Measurements from ENCODE around the gene LMAN2. TPM values are rescaled to one million over a fixed set of nuclear protein-coding genes. Genes with fewer than 3 reads are reported as not detected.

Gene LMAN2
- total and polyA plus RNA-seq, 2 donors = 101 to 209 TPM

DNA sequence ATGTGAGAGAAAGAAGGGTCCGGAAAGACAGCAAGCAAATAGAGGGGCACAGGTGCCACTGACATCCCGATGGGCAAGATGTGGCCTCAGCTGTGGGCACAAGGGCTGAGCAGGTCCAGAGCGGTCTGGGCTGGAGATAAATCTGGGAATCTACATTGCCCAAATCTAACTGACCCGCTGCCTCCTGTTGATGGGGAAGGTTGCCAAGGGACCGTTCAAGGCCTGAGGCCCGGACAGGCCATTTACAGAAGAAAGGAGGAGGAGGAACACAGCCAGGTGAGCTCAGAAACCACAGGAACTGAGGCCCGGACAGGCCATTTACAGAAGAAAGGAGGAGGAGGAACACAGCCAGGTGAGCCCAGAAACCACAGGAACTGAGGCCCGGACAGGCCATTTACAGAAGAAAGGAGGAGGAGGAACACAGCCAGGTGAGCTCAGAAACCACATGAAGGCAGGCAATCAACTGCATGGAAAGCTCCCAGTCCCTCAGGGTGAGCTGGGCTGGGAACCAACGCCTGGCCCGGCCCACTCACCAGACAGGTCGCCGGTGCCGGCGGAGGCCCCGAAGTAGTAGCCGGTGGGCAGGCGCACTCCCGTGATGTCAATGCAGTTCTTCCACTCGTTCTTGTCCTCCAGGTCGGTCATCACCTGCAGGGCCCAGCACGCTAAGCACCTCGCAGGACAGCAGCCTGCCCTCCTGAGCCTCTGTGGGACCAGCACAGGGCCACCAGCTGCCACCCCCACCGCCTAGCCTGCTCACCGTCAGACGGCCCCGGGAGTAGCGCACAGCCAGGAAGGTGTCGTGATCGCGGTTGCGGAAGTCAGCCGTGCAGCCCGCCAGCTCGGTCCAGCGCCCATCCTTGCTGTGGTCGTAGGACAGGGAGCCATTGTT lies 14.6 kb downstream of the LMAN2 start:
- H3K4me3 ChIP-seq (ENCODE audit: low read depth, low read length) = no peak overlapping the region
- peaks cover 13% of the 10 kb centered on the region for H3K36me3 ChIP-seq (ENCODE audit: insufficient read depth)
- H3K27ac ChIP-seq (ENCODE audit: low read depth) = no peak overlapping the region
- no peaks in the 10 kb centered on the region for H3K4me1 ChIP-seq (ENCODE audit: insufficient read depth)
- 94% methylated on average over 36 of the region's 36 CpGs for WGBS
- no peak for DNase-seq (ENCODE audit: extremely low spot score)

DNA sequence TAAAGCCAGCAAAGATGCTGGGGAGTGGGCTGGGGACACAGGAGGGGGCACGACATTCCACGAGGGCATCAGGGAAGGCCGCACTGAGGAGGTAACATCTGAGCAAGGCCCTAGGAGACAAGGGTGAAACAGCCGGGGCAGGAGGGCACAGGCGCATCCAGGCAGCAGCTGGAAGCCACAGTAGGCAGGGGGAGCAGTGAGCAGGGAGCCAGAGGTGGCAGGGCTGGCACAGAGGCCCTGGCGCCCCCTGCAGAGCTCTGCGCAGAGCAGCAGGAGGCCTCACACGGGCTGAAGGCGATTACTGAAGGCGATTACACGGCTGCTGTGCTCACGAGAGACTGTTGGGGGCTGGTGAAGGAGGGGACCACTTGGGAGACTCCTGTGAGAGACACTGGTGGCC lies 15.4 kb downstream of the LMAN2 start:
- peaks cover 13% of the 10 kb centered on the region for H3K36me3 ChIP-seq (ENCODE audit: insufficient read depth)
- DNase-seq (ENCODE audit: extremely low spot score) = no peak

DNA sequence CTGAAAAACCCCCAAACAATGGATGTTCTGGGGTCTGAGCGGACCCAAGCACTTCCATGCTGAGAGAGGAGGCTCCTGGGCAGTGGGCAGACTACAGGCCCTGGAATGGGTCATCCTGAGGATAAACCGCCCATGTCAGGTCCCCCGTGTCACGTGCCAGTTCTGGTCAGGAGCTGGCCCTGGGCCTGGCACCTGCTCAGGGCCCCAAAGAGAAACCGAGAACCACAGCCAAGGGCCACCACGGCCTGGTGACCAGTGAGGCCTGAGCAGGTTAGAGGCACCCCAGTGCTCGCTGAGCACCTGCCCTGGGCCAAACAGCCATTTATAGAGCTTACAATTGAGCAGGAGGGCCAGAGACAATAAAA lies 15.8 kb downstream of the LMAN2 start:
- 92% methylated on average over 7 of the region's 7 CpGs for WGBS
- no peak for DNase-seq (ENCODE audit: extremely low spot score)
- H3K36me3 ChIP-seq (ENCODE audit: insufficient read depth) = peaks cover 13% of the 10 kb centered on the region
- H3K4me3 ChIP-seq (ENCODE audit: low read depth, low read length) = no peak overlapping the region
- no peaks in the 10 kb centered on the region for H3K4me1 ChIP-seq (ENCODE audit: insufficient read depth)
- no peak overlapping the region for H3K27ac ChIP-seq (ENCODE audit: low read depth)

More for the DNA sequence above, 15.4 kb downstream of the LMAN2 start:
- no peak overlapping the region for H3K4me3 ChIP-seq (ENCODE audit: low read depth, low read length)
- H3K27ac ChIP-seq (ENCODE audit: low read depth) = no peak overlapping the region
- H3K4me1 ChIP-seq (ENCODE audit: insufficient read depth) = no peaks in the 10 kb centered on the region
- 73% methylated on average over 12 of the region's 12 CpGs for WGBS

DNA sequence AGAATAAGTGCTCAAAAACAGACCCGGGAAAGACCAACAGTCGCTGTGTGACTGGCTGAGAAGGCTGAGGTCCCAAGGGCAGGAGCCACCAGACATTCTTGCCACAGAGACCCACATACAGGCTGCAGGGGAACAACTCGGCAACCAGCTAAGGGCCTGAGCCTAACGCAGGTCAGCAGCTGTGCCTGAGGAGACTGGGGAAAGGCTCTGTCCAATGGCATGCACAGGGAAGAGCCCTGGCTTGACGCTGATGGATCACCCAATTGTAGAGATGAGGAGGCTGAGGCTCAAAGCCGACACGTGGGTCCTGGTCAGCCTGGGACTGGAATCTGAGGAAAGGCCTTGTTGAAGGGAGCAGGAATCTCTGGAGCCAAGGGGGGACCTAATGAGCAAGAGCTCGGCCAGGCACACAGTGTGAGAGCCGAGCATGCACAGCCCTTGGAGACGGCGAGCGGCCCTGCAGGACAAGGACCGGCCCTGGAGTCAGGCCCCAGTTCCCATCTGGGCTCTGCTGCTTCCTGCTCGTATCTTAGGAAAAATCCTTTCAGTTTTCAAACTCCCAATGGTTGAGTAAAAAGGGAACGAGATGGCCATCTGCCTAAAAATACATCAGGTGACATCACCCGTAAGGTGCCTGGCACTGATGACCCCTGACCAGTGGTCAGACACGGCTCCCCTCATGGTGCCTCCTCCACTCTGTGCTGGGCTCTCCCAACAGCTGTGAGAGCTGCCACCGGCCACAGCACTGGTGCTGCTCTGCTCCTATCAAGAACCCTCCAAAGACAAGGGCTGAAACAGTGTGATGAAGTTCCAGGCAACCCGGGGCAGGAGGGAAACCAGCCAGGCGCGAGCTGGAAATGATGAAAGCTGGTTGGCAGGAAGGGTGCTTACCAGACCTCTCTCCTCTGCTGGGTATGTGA lies 16.4 kb downstream of the LMAN2 start:
- Histone ChIP-seq H3K27ac (ENCODE audit: low read depth) (no peak overlapping the region), H3K4me1 (ENCODE audit: insufficient read depth) (no peaks in the 10 kb centered on the region), H3K4me3 (ENCODE audit: low read depth, low read length) (no peak overlapping the region), H3K36me3 (ENCODE audit: insufficient read depth) (peaks cover 13% of the 10 kb centered on the region)
- DNase-seq (ENCODE audit: extremely low spot score) = no peak
- 89% methylated on average over 21 of the region's 21 CpGs for WGBS

- Histone ChIP-seq H3K36me3 (ENCODE audit: insufficient read depth) (peaks cover 13% of the 10 kb centered on the region), H3K4me3 (ENCODE audit: low read depth, low read length) (no peak overlapping the region), H3K4me1 (ENCODE audit: insufficient read depth) (no peaks in the 10 kb centered on the region), H3K27ac (ENCODE audit: low read depth) (no peak overlapping the region)
- no peak for DNase-seq (ENCODE audit: extremely low spot score)
- 79% methylated on average over 15 of the region's 15 CpGs for WGBS
Observed at GRCh38 chr5:177334155-177334551, 17.3 kb downstream of the LMAN2 start.

DNA sequence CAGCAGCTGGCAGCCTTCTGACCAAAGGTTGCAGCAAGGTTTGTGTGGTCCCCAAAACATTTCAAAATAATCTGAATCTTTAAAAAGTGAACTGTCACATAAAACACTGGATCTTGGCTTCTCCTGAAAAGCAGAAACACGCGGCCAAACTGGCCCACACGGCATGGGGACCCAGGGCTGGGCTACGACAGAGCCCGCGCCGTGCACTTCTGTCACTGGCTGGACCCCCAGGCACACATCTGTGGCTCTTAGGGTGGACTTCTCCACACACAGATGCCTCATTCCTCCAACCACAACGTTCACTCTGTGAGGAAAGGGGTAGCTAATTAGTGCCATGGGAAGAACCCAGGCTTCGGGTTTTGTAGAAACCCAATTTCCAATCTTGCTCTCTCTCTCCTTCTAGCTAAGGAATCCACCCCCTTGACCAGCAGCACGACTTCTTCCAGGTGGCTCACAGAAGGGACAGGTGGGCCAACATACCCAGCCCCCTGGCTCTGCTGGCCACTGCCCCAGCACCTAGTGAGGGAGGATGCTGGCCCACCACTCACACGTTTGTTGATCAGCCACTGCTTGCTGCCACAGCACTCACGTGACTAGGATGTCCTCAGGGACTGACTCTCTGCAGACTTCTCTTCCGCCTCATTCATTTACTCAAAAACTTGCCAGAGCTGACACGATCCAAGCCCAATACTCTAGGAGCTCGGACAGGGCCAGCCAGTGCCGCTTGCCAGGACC lies 17.9 kb downstream of the LMAN2 start:
- no peak for DNase-seq (ENCODE audit: extremely low spot score)
- Histone ChIP-seq H3K4me1 (ENCODE audit: insufficient read depth) (no peaks in the 10 kb centered on the region), H3K27ac (ENCODE audit: low read depth) (no peak overlapping the region), H3K36me3 (ENCODE audit: insufficient read depth) (peaks cover 13% of the 10 kb centered on the region), H3K4me3 (ENCODE audit: low read depth, low read length) (no peak overlapping the region)
- 92% methylated on average over 16 of the region's 16 CpGs for WGBS

DNA sequence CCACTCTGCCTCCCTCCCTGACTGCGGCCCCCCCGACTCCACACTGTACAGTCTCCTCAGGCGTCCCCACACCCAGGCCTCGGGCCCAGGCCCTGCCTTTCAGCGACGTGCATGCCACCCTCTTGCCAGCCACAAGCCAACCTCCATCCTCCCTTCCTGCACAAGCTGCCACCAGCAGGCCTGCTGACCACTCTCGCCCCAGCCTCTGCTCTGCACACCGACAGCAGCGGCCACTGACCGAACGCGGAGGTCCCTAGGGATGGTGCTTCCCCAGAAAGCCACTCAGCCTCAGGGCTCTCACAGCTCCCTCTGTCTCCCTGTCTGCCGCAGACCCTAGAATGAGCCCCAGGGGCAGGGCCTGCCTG lies 18.6 kb downstream of the LMAN2 start:
- 86% methylated on average over 13 of the region's 13 CpGs for WGBS
- no peak overlapping the region for H3K4me3 ChIP-seq (ENCODE audit: low read depth, low read length)
- H3K4me1 ChIP-seq (ENCODE audit: insufficient read depth) = no peaks in the 10 kb centered on the region
- DNase-seq (ENCODE audit: extremely low spot score) = no peak
- H3K36me3 ChIP-seq (ENCODE audit: insufficient read depth) = peaks cover 13% of the 10 kb centered on the region
- no peak overlapping the region for H3K27ac ChIP-seq (ENCODE audit: low read depth)

DNA sequence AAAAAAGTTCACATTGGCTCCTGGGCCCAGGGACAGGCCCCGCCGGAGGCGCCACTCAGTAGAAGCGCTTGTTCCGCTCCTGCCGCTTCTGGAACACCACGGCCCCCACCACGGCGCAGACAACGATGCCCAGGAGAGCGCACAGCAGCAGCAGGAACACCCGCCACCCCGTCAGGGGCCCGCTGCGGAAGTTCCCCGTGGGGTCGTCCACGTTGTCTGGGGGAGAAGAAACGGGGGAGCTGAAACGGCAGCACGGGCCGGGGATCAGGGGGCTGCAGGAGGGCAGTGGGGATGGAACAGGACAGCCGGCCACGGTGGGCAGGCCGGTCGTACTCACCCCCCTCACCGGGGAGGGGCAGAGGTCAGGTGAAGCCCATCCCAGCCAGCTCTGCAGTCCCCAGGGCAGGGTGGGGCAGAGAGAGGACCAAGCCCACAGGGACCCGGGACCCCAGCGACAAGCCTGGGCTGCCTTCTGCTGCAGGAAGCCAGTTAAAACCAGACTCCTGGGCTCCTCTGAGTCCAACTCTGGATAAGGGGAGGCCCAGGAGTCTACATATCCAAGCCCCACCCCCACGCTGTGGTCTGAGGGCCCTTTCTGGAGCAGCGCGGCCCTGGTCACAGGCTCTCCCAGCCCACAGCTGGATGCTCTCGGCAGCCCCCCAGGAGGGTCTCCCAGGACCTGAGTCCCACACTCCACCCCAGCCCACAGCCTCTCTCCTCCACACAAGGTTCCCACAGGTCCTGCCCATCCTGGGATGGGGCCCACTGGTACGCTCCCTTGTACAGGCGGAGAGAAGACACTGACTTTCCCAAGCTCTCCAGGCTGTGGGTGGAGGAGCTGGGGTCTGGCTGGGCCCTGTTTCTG lies 19.2 kb downstream of the LMAN2 start:
- Histone ChIP-seq H3K4me3 (ENCODE audit: low read depth, low read length) (no peak overlapping the region), H3K27ac (ENCODE audit: low read depth) (no peak overlapping the region), H3K4me1 (ENCODE audit: insufficient read depth) (no peaks in the 10 kb centered on the region), H3K36me3 (ENCODE audit: insufficient read depth) (peaks cover 13% of the 10 kb centered on the region)
- 90% methylated on average over 35 of the region's 35 CpGs for WGBS
- DNase-seq (ENCODE audit: extremely low spot score) = no peak

DNA sequence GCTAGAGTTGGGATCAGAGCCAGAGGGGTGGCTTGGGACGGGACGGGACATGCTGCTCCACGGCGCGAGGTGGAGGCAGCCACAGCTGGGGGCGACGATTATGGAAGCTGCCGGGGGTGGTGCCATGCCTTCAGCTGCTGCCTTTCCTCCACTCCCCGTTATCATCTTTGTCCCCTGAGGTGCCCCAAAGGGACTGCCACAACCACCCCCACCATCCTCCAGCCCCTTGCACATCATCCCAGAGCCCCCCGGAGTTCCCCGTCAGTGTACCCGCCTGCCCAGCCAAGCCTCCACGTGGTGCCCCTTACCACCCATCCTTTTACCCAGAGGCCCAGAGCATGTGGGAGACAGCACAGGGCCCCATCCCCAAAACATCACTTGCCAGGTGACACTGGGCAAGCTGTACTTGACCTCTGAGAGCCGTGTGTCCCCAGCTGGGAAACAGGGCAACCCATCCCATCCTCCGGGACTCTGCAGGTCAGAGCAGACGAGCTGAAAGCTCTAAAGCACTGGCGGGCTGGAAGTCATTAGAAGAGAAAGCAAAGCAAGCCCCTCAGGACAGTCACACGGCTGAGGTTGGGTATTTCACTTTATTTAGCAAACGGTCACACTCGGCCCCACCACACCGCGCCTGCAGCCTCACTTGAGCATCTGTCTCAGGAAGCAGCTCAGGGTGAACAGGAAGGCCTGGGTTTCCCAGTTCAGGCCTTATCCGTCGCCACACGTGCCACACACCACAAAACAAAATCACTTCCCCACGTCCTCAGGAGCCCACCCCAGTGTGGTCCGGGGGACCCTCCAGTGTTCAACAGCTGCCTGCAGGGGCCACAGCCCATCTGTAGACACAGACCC lies 20.3 kb downstream of the LMAN2 start:
- Histone ChIP-seq H3K36me3 (ENCODE audit: insufficient read depth) (peaks cover 10% of the 10 kb centered on the region), H3K27ac (ENCODE audit: low read depth) (no peak overlapping the region), H3K4me3 (ENCODE audit: low read depth, low read length) (no peak overlapping the region), H3K4me1 (ENCODE audit: insufficient read depth) (no peaks in the 10 kb centered on the region)
- 82% methylated on average over 27 of the region's 27 CpGs for WGBS
- no peak for DNase-seq (ENCODE audit: extremely low spot score)

DNA sequence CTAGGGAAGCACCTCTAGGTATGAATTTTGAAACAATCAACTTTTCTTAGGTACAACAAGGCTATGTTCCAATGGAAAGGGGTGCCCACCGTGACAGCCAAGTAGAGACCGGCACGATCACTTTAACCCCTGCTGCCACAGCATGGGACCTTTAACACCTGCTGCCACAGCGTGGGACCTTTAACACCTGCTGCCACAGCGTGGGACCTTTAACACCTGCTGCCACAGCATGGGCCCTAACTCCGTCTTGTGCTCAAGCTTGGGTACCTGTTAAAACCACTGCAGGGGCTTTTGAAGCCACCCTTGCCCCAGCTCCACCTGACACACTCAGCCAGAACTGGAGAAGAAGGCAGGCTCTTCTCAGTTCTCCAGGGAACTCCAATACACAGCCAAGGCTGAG lies 21.6 kb downstream of the LMAN2 start:
- DNase-seq (ENCODE audit: extremely low spot score) = no peak
- Histone ChIP-seq H3K4me1 (ENCODE audit: insufficient read depth) (no peaks in the 10 kb centered on the region), H3K36me3 (ENCODE audit: insufficient read depth) (peaks cover 7% of the 10 kb centered on the region), H3K4me3 (ENCODE audit: low read depth, low read length) (no peak overlapping the region), H3K27ac (ENCODE audit: low read depth) (no peak overlapping the region)
- 92% methylated on average over 6 of the region's 6 CpGs for WGBS

- Histone ChIP-seq H3K4me1 (ENCODE audit: insufficient read depth) (no peaks in the 10 kb centered on the region), H3K4me3 (ENCODE audit: low read depth, low read length) (no peak overlapping the region), H3K27ac (ENCODE audit: low read depth) (no peak overlapping the region), H3K36me3 (ENCODE audit: insufficient read depth) (no peaks in the 10 kb centered on the region)
- no peak for DNase-seq (ENCODE audit: extremely low spot score)
- 91% methylated on average over 19 of the region's 19 CpGs for WGBS
Observed at GRCh38 chr5:177328545-177329231, 22.8 kb downstream of the LMAN2 start.
